B cell (primary cell): Measurements from ENCODE around the gene HDAC9.

Source experiments
- CTCF ChIP-seq: fragments of 200-600 bp; IDR thresholded peaks from one replicate; pipeline ENCODE4 v1.8.0; 2022; ENCODE audit warnings: antibody characterized with exemption, mild to moderate bottlenecking
- EZH2 ChIP-seq: IDR thresholded peaks from 2 replicates; pipeline ENCODE4 v1.6.1; 2012; ENCODE audit warnings: borderline replicate concordance, low read depth, mild to moderate bottlenecking, moderate library complexity, low read length; ENCODE audit not compliant: insufficient read depth, poor library complexity, severe bottlenecking

GRCh38 chr7:18772567-18772965, 277.0 kb downstream of the HDAC9 start:
- no peak for TF ChIP-seq CTCF
- TF ChIP-seq EZH2 = no peak
